Kidney tubule cell (primary cell): ENCODE measurements around the gene EPS8.

Source experiments
- DNase-seq: peaks from one replicate; pipeline ENCODE4 v3.0.0-alpha.2; 2018; ENCODE audit warnings: low spot score

Gene EPS8

DNA sequence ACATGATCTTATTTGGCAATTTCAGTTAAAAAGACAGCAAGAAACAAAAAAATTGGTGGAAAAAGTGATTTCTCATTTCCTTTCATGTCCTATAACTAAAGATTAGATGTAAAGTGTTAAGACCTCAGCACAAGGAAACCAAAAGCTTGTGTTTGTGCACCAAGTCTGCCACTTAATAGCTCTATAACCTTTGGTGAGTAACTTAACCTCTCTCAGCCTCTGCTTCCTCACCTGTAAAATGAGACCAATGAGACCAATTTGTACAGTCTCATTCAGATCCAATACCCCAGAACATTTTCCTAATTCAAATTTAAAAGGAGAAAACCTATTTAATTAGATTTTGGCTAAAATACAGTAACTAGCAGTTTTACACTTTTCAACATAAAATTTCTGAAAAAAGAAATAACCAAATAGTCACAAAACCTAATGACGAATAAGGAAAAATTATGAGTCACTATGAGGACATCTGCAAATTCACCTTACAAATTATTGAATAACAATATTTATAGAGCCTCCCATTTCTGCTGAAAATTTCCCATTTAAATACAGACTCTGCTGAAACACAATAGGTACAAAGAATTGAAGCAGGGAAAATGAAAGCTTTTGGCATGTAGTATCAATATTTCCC is 71.1 kb downstream of the EPS8 start:
- peak; percentile 57 for DNase-seq

DNA sequence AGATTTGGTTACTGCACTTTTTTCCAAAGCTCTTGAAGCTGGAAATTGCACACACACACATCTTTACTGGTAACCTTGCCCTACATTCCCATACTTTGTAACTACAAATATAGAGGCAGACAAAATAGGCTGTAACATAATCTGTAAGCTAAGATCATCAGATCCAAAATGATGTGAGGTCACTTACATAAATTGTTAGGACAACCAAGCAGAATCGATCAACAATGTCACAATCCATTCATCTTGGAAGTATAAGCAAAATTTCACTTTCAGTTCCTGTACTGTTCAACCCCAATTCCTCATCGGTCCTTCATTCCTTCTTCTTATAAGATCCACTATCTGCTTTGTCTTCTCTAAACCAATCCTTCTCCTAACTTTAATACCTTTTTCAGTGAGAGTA is 72.6 kb downstream of the EPS8 start:
- no peak for DNase-seq

DNA sequence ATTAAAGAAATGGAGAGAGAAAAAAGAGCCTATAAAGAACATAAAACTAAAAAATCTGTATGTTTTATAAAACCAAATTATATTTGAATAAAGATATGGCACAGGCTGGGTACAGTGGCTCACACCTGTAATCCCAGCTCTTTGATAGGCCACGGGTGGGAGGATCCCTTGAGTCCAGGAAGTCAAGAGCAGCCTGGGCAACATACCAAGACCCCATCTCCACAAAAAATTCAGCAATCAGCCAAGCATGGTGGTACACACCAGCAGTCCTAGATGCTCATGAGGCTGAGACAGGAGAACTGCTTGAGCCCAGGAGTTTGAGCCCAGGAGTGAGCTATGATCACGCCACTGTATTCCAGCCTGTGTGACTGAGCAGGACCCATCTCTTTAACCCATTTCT is 74.9 kb downstream of the EPS8 start:
- no peak for DNase-seq

DNA sequence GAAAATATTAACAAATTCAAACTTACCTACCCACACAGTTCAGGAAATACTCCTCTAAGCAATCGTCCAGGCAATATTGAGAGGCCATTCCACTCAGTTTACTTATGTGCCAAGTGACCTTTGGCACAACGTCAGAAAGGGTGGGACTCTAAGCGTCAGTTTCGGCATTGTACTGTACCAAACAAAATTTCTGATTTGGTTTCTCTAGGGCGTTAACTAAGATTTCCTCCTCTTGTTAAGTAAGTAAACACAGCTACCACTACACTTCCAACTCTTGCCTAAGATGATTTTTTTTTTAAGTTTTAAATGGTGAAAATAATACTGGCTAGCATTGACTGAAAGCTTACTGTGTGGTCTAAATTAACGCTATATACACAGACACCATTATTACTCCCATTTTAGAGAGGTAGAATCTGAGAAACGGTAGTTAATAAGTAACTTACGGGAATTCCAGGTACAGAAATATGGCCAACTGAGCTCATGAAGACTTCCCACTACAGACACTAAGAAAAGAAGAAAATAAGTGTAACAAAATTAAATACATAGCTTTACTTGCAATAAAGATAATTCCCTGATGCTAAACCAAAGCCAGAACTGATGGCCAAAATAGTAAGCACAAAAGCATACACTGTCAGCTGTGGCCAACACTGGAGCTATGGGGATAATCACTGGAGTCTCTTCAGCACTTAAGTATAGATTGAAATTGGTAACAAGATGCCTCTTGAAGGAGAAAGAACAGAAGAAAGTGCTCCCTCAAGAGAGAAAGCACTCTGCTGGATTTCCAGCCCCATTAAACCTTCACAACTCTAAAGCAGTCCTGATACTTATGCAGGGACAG is 76.1 kb downstream of the EPS8 start:
- DNase-seq: peak; percentile 35

DNA sequence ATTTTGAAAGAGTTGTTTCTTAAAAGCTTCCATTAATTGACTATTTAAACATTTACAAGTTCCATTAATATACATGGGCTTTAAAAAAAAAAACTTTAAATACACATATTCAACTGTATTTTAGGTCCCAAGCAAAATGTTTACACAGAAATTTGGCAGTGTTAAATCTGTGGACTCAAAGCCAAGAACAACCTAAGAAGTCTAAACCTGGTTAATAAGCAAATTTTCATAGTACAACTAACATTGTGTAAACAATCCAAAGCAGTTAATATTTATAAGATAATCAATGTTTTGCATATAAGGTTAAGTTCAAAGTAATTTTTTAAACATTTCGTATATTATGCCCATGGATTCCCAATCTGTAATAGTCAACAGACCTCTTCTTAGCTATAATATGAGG is 77.0 kb downstream of the EPS8 start:
- no peak for DNase-seq

DNA sequence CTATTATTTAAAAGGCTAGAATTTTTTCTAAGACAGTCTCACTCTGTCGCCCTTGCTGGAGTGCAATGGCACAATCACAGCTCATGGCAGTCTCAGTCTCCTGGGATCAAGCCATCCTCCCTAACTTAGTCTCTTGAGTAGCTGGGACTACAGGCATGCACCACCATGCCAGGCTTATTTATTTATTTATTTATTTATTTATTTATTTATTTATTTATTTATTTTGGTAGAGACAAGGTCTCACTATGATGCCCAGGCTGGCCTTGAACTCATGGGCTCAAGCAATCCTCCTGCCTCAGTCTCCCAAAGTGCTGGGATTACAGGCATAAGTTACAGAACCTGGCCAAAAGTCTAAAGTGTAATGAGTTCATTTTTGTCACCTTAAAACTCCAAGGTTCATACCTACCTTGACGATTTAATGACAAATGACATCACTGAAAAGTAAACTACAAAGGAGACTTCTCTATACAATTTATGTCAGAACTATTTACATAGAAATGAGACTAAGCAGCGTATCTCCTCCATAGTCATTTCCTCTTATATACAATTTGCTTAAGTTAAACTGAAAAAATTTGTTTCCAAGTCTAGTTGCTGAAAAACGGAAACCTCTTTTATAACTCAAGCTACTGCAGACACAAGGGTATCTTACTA is 78.2 kb downstream of the EPS8 start:
- DNase-seq: no peak

DNA sequence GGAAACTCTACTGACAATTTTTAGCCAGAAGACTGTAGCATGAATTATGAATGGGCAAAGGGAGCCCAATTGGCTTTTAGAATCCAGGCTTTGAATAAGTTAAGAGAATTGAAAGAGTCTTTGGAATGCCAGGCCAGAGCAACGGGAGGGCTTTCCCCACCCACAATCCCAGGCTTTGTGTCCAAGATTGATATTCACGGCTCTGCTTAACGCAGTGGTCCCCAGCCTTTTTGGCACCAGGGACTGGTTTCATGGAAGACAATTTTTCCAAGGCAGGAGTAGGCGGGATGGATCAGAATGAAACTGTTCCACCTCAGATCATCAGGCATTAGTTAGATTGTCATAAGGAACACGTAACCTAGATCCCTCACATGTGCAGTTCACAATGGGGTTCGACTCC is 79.6 kb downstream of the EPS8 start:
- no peak for DNase-seq

DNA sequence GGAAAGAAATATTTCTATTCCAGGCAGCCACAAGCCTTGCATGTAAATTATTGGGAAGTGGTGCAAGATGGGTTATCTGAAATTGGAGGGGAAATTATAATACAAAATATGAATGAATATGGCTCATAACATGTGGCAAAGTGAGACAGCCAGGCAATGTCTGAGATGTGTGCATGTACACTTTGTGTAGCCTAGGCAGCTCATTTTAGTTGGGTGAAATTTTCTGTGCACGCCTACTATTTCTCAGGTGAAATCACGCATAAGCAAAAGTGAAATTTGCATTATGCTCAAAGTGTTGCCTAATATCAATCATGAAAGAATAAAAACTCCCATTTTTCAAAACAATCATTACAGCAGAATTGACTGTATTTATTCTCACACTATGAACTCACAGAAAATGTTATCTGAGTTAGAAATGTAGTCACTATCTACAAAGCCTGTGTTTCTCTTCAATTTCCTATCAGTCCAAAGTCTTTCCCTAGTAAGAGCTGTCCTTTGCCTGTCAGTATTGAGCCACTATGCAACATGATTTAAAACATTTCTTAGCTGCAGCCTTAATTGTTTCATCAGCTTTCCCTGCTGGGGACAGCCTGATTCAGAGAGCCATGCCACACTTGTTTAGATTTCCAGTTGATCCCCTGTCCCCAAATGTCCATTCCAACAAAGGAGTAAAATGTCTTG is 80.7 kb downstream of the EPS8 start:
- DNase-seq: no peak

DNA sequence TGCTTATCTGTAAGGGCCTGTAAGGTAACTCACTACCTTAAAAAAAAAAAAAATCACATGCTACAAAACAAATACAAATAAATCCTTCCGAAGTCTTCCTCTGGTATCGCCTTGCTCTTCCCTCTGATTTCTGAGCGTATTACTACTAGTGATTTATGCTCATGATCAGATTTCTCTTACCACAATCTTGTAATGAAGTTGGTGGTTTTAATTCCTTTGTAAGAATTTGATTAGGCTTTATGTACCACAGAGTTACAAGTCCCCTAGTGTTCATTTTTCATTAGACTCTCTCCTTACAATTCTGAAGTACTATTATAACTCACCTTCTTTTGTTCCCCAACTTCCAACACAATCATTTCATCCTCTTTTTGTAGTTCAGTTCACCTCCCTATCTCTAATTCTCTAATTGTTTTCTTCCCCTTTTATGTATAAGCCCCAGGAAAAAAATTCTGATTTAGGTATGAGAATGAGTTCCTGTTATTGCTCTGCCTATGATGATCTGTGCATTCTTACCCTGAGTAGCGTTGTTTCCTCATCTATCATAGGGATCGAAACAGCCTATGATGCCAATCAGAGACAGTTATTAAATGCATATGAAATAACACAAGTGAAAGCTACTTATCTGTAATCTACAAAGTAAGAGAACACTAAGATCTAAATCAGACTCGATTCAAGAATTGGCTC is 81.5 kb downstream of the EPS8 start:
- DNase-seq: no peak

DNA sequence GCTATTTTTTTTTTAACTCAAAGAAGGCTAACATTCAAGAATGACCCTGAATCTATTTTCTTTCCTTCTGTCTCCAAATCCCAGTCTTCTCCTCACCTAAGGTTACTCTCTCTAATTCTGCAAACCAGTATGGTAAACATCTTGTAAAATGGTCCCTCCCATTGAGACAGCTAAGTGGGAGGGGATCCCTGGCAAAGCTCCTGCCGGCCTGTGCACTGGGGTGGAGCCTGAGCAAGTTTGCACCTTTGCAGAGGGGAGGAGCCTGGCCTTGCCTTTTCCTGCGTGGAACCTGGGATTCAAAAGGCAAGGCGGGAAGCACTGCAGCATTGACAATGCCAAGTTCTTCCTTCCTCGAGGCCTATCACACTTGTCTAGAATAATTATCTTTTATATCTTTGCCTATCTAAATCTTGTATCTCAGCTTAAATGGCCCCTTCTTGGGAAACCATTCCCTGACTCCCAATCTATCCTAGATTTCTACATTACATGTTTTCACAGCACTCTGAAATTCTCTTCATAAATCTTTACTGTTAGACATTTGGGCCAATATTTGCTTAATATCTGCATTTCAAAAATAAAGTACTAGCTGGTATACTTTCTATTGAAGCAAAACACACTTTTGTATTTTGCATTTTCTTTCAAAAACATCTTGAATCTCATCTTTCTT is 83.0 kb downstream of the EPS8 start:
- DNase-seq: no peak

DNA sequence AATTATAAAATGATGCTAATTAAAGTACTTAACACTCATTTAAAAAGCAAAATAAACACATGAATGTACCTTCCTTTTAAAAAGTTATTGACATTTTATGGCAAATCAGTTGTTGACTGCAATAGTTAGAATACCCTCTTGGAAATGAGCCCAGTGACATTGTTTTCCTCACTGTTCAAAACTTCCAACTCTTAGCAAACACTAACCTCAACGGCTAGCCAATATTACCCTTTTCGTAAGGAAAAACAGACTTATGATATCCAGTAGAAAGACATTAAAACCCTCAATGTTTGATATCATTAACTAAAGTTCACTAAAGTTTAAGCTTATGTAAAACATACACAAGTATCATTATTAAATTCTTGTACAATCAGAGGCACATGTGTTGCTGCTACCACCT is 83.6 kb downstream of the EPS8 start:
- DNase-seq: no peak

DNA sequence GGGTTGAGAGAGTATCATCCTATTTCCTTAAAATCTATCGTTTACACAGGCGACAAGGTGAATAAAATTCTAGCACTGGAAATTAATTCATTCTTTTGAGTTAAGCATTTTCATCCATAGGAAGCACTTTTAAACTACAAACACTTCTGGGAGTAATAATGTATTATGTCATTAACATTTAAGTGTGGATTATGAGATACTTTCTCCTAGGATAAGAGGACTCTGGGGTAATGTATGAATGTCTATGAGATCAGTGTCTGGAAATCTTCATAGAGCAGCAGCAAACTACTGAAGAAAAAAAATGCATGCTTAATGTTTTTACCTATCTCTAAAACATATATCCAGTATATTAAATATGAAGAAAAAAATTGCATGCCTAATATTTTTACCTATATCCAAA is 86.9 kb downstream of the EPS8 start:
- DNase-seq: no peak

DNA sequence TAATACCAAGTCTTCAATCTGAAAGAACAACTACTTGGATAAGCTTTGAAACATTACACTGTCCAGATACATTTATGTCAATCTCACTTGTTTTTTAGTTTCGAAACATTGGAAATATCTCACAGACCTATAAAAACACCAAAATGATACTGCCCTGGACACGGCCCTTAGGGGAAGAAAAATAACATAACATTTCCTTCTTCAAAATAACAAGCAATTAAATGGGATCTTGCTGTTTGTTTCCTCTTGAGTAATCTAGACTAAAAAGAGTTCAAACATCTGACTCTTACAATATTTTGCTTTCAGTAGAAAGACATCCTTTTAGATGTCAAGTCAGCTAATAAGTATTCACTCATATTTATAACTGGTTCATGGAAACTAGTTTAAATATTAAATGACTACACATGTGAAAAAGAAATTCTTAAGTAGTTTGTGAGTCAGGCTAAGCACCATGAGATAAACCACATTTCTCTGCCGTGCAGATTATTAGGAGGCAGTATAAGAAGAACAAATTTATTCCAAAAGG is 87.5 kb downstream of the EPS8 start:
- peak; percentile 81 for DNase-seq

DNA sequence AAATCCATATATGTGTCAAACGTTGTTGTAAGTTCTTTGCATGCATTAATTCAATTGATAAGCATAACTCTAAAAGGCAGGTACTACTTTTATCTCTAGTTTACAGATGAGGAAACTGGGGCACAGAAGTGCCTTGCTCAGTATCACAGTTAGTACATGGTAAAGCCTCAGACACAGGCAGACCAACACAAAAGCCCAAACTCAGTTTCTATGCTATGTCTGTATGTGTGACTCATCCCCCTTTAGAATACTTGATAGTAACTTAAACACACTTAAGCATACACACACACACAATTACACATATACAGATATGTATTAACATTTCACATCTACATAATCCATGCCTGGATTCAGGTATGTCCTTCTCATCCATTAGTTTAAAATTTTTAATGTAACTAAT is 88.0 kb downstream of the EPS8 start:
- DNase-seq: peak; percentile 30

DNA sequence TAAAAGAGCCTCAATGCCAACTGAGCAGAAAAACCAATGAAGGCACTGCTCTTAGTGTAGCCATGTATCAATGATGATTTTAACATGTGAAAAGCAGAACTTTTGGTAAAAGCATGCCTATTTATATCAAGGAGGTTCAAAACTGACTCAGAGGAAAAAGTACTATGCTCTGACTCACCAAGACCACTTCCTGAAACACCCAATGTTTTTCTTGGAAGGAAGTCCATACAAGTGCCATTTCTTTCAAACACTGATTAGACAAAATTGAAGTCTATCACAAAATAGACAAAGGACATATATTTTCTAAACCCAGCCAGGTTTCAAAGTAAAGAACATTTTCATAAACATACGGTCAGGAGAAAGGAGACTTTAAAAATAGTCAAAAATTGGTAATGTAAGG is 88.6 kb downstream of the EPS8 start:
- peak; percentile 90 for DNase-seq

DNA sequence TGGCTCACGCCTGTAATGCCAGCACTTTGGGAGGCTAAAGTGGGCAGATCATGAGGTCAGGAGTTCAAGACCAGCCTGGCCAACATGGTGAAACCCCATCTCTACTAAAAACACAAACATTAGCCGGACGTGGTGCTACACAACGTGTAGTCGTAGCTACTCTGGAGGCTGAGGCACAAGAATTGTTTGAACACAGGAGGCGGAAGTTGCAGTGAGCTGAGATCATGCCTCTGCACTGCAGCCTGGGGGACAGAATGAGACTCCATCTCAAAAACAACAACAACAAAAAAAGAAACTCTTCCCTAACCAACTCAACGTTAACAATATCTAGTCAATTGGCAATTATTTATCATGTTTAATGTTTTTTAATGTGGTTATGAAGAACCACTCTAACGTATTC is 89.3 kb downstream of the EPS8 start:
- DNase-seq: no peak

DNA sequence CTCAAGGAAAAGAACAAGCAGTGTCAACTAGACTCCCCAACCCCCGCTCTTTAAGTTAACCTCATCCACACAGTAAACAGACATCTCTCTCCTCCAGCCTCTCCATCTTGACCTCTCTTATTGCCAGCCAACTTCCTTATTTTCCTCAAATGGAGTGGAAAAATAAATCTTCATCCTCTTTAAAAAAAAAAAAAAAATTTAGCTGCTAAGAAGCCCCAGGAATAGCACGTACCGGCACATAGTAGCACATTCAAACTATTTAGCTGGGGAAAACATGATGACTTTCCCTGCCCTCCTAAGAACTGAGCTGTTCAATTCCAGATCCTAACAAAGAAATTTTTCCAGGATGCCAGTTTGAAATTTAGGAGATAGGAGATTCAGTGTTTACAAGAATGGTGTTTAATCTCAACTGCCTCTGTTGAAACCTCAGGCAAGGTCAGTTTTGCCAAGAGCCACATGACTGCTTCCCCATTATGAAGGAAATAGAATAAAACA is 90.8 kb downstream of the EPS8 start:
- no peak for DNase-seq

DNA sequence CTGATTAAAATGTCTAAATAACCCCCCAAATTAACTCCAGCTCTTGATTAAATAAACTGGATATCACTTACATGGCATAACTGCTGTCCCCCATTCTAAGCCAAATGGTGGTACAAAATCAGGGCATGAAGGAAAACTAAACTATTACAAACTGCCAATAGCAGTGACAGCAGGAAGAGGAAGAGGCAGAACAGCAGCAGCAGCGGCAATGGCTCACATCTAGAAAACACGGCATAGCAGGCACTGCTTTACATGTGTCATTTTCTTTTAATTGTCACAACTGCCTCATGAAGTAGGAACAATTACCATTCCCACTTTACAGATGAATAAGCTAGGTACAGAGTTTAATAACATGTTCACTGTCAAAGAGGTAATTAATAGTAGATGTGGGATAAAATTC is 92.0 kb downstream of the EPS8 start:
- DNase-seq: no peak

DNA sequence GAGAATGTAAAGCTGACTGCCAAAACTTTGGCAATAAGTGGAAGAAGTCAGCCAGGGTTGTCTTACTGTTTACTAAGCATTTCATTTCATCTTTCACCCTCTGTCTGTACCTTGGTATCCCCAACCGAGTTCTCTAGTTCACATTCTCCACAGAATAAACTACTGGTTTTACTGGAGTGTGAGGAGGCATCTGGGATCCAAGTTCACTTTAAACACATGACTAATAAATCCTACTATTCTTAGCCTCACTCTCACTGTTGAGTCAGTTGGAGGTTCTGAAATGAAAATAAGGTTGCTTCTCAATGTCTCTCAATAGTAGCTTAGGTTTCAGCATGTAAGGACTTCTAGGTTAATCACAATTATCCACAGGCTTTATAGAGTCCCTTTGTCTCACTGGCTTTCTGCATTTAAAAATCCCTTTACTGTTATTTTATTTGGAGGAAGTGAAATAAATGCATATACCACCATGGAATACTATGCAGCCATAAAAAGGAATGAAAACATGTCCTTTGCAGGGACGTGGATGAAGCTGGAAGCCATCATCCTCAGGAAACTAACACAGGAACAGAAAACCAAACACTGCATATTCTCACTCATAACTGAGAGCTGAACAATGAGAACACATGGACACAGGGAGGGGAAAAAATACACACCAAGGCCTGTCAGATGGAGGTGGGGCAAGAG is 95.8 kb downstream of the EPS8 start:
- DNase-seq: peak; percentile 19

DNA sequence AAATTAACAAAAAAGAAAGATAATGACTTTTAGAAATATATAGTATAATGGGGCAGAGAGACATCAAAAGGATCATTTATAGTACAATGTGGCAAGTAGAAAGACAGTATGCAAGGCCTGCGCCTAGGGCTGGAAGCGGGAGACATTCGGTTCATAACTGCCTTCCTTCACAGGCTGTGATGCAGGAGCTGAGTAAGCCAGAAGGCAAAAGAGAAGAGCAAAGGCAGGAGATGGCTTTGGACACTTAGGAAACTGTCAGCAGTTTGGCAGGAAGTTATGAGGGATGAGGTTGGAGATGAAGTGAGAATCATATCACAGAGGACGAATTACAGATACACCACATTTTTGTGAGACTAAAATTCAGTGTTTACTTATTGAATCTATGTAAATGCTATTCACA is 97.8 kb downstream of the EPS8 start:
- DNase-seq: no peak

DNA sequence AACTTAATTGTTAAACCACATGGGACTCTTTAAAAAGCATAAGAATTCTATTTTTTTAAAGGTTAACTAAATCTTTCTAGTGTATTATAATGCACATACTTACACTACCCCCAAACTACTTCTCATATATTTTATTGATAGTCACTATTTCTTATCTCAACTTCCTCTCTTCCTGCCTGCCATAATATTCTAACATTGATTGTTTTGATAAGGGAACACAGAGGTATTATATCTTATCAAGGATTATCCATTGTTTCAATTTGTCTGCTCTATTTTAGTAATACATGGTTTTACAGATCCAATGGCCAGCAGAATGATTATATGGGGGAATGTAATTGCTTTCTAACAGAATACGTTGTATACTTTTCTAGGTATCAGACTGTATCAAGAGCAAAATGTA is 98.9 kb downstream of the EPS8 start:
- DNase-seq: no peak
